ENCODE data around the gene BCAR3. TPM values are rescaled to one million over a fixed set of nuclear protein-coding genes. Genes with fewer than 3 reads are reported as not detected.
"Not testable (repeated sequence)": the region's sequence is repeated elsewhere in the genome, so short reads cannot be mapped to it uniquely, and the experiment has no call there.

The BCAR3 gene
- total RNA-seq, 3 donors from 2014 or later (not counting 1 experiment from before 2014, with no cell fraction given) = 0.52 to 6.5 (median 2.4) TPM

GRCh38 chr1:93699503-93700168 is 18.0 kb upstream of the BCAR3 start:
- peaks cover 29% of the 10 kb centered on the region for H3K4me1 ChIP-seq (ENCODE audit: control insufficient read depth, insufficient read depth, low read length)
- H3K4me1 Mint-ChIP-seq = no peaks in the 10 kb centered on the region
- intact Hi-C loops (cut with micrococcal nuclease) = no loop called here
- no peaks in the 10 kb centered on the region for H3K27me3 ChIP-seq (ENCODE audit: control insufficient read depth, insufficient read depth, low read length)
- H3K27me3 Mint-ChIP-seq (ENCODE audit: low read depth in 2 of 2) = no peaks in the 10 kb centered on the region
- no peaks in the 10 kb centered on the region for H3K36me3 Mint-ChIP-seq
- no peaks in the 10 kb centered on the region for H3K9me3 Mint-ChIP-seq
- no peak overlapping the region for H3K27ac ChIP-seq (ENCODE audit: low read length)
- H3K36me3 ChIP-seq (ENCODE audit: control insufficient read depth, insufficient read depth, low read length) = no peaks in the 10 kb centered on the region
- H3K27ac Mint-ChIP-seq = no peak overlapping the region
- no peaks in the 10 kb centered on the region for H3K9me3 ChIP-seq (ENCODE audit: control insufficient read depth, insufficient read depth, low read length)
- no peak for TF ChIP-seq CTCF (IDR thresholded peaks at IDR 0.05)
- H3K4me3 Mint-ChIP-seq = no peak overlapping the region
- ATAC-seq = no peak
- 93% methylated on average over 5 of the region's 5 CpGs for WGBS (ENCODE audit: insufficient coverage)
- no peak for DNase-seq
- H3K4me3 ChIP-seq (ENCODE audit: low read length) = no peak overlapping the region

GRCh38 chr1:93699049-93699384 is 17.4 kb upstream of the BCAR3 start:
- Mint-ChIP-seq H3K36me3 (no peaks in the 10 kb centered on the region), H3K27me3 (ENCODE audit: low read depth in 2 of 2) (no peaks in the 10 kb centered on the region), H3K4me3 (no peak overlapping the region), H3K9me3 (no peaks in the 10 kb centered on the region), H3K4me1 (no peaks in the 10 kb centered on the region), H3K27ac (no peak overlapping the region)
- peaks cover 32% of the 10 kb centered on the region for H3K4me1 ChIP-seq (ENCODE audit: control insufficient read depth, insufficient read depth, low read length)
- DNase-seq = no peak
- no peaks in the 10 kb centered on the region for H3K9me3 ChIP-seq (ENCODE audit: control insufficient read depth, insufficient read depth, low read length)
- no peak overlapping the region for H3K27ac ChIP-seq (ENCODE audit: low read length)
- ATAC-seq = no peak
- H3K4me3 ChIP-seq (ENCODE audit: low read length) = no peak overlapping the region
- intact Hi-C loops (cut with micrococcal nuclease) = no loop called here
- H3K27me3 ChIP-seq (ENCODE audit: control insufficient read depth, insufficient read depth, low read length) = no peaks in the 10 kb centered on the region
- 81% methylated on average over 5 of the region's 5 CpGs for WGBS (ENCODE audit: insufficient coverage)
- no peak for TF ChIP-seq CTCF (IDR thresholded peaks at IDR 0.05)
- H3K36me3 ChIP-seq (ENCODE audit: control insufficient read depth, insufficient read depth, low read length) = no peaks in the 10 kb centered on the region

- no peaks in the 10 kb centered on the region for H3K9me3 Mint-ChIP-seq
- no peak for TF ChIP-seq CTCF (IDR thresholded peaks at IDR 0.05)
- no peaks in the 10 kb centered on the region for H3K27me3 Mint-ChIP-seq (ENCODE audit: low read depth in 2 of 2)
- Histone ChIP-seq H3K9me3 (ENCODE audit: control insufficient read depth, insufficient read depth, low read length) (no peaks in the 10 kb centered on the region), H3K4me3 (ENCODE audit: low read length) (no peak overlapping the region), H3K27ac (ENCODE audit: low read length) (no peak overlapping the region), H3K27me3 (ENCODE audit: control insufficient read depth, insufficient read depth, low read length) (no peaks in the 10 kb centered on the region), H3K4me1 (ENCODE audit: control insufficient read depth, insufficient read depth, low read length) (peaks cover 34% of the 10 kb centered on the region), H3K36me3 (ENCODE audit: control insufficient read depth, insufficient read depth, low read length) (no peaks in the 10 kb centered on the region)
- ATAC-seq (no peak), DNase-seq (no peak)
- H3K4me3 Mint-ChIP-seq = no peak overlapping the region
- no peaks in the 10 kb centered on the region for H3K4me1 Mint-ChIP-seq
- intact Hi-C loops (cut with micrococcal nuclease) = no loop called here
- WGBS (ENCODE audit: insufficient coverage) = 98% methylated on average over 4 of the region's 7 CpGs
- H3K27ac Mint-ChIP-seq = no peak overlapping the region
- H3K36me3 Mint-ChIP-seq = no peaks in the 10 kb centered on the region
Measured at GRCh38 chr1:93698329-93699048, 16.9 kb upstream of the BCAR3 start.

GRCh38 chr1:93697566-93697965 is 15.9 kb upstream of the BCAR3 start:
- peaks cover 33% of the 10 kb centered on the region for H3K4me1 ChIP-seq (ENCODE audit: control insufficient read depth, insufficient read depth, low read length)
- DNase-seq; H3K4me1 Mint-ChIP-seq; H3K27ac ChIP-seq (ENCODE audit: low read length); ATAC-seq; H3K36me3 Mint-ChIP-seq; intact Hi-C loops (cut with micrococcal nuclease); H3K27me3 Mint-ChIP-seq (ENCODE audit: low read depth in 2 of 2); H3K27me3 ChIP-seq (ENCODE audit: control insufficient read depth, insufficient read depth, low read length); H3K9me3 Mint-ChIP-seq; H3K9me3 ChIP-seq (ENCODE audit: control insufficient read depth, insufficient read depth, low read length); H3K36me3 ChIP-seq (ENCODE audit: control insufficient read depth, insufficient read depth, low read length); H3K4me3 Mint-ChIP-seq; H3K27ac Mint-ChIP-seq; H3K4me3 ChIP-seq (ENCODE audit: low read length): not testable (repeated sequence)
- WGBS (ENCODE audit: insufficient coverage) = 90% methylated on average over 13 of the region's 13 CpGs

Data from natural killer cell (primary cell).